NCI-H146 treated with DMSO at 0.1 percent for 48 hours (cell line): Measurements from ENCODE around the gene DNAJC13.
"Not testable (repeated sequence)": the region's sequence is repeated elsewhere in the genome, so short reads cannot be mapped to it uniquely, and the experiment has no call there.

Experiments used
- DNase-seq: peaks from one replicate; lab custom pipeline; 2025; ENCODE audit not compliant: unreplicated experiment; lab: John Stamatoyannopoulos, UW

DNAJC13 gene

GRCh38 chr3:132416807-132417694 is at the start of gene DNAJC13:
Gene DNAJC13, plus strand, starts transcription at chr3:132417502. Its CDS starts 17,049 bp downstream, at chr3:132434551.
- peak; percentile 97 for DNase-seq

GRCh38 chr3:132368515-132368914 is 48.8 kb upstream of the DNAJC13 start:
- DNase-seq = no peak

GRCh38 chr3:132368962-132369361 is 48.3 kb upstream of the DNAJC13 start:
- no peak for DNase-seq

- DNase-seq = not testable (repeated sequence)
These were observed 40.4 kb upstream of the DNAJC13 start for GRCh38 chr3:132376945-132377354.

GRCh38 chr3:132378048-132378762 is 39.1 kb upstream of the DNAJC13 start:
- no peak for DNase-seq

- DNase-seq = peak; percentile 97
These were observed 38.5 kb upstream of the DNAJC13 start for GRCh38 chr3:132378846-132379245.

GRCh38 chr3:132380920-132381319 is 36.4 kb upstream of the DNAJC13 start:
- DNase-seq = no peak

- no peak for DNase-seq
These were observed 35.9 kb upstream of the DNAJC13 start for GRCh38 chr3:132381348-132381944.

- no peak for DNase-seq
These were observed 35.0 kb upstream of the DNAJC13 start for GRCh38 chr3:132382267-132382666.

GRCh38 chr3:132382688-132383194 is 34.6 kb upstream of the DNAJC13 start:
- no peak for DNase-seq

- no peak for DNase-seq
These were observed 31.0 kb upstream of the DNAJC13 start for GRCh38 chr3:132386259-132386658.

GRCh38 chr3:132392675-132393074 is 24.6 kb upstream of the DNAJC13 start:
- not testable (repeated sequence) for DNase-seq

- no peak for DNase-seq
These were observed 23.0 kb upstream of the DNAJC13 start for GRCh38 chr3:132394320-132394719.

- no peak for DNase-seq
These were observed 22.2 kb upstream of the DNAJC13 start for GRCh38 chr3:132395126-132395525.

GRCh38 chr3:132396255-132396654 is 21.0 kb upstream of the DNAJC13 start:
- no peak for DNase-seq

- not testable (repeated sequence) for DNase-seq
These were observed 20.5 kb upstream of the DNAJC13 start for GRCh38 chr3:132396776-132397175.

GRCh38 chr3:132399054-132399929 is 18.0 kb upstream of the DNAJC13 start:
- peak; percentile 42 for DNase-seq

GRCh38 chr3:132401255-132401654 is 16.0 kb upstream of the DNAJC13 start:
- no peak for DNase-seq

- DNase-seq = no peak
These were observed 13.0 kb upstream of the DNAJC13 start for GRCh38 chr3:132404276-132404675.

GRCh38 chr3:132405188-132405587 is 12.1 kb upstream of the DNAJC13 start:
- peak; percentile 47 for DNase-seq
